GM12878 (cell line): Measurements from ENCODE around the gene PC. TPM values are rescaled to one million over a fixed set of nuclear protein-coding genes. Genes with fewer than 3 reads are reported as not detected.

ENCODE experiments used
- ATAC-seq: fragments of 200-7000 bp; cut with Tn5 transposase; 3 replicates; pipeline ENCODE4 v1.9.1; 2020; ENCODE audit warnings: mild to moderate bottlenecking, moderate library complexity
- BruUV-seq: library from RNA; stranded (reverse); fragments of 400-500 nt; replicated peaks from 2 replicates; lab custom pipeline; 2021; lab: Mats Ljungman, UMichigan
- CTCF ChIA-PET: fragments of 300-600 bp; sonication (Branson Sonifier 250); formaldehyde crosslinking; extraction: SDS; loops from one replicate; lab custom pipeline; 2021; ENCODE audit warnings: inconsistent platforms; lab: Yijun Ruan, JAX
- POLR2A ChIA-PET: fragments of 350-600 bp; formaldehyde crosslinking; extraction: SDS; loops from one replicate; lab custom pipeline; 2021; ENCODE audit warnings: inconsistent platforms; lab: Charles Lee
- RAD21 ChIA-PET: fragments of 300-600 bp; sonication (Branson Sonifier 250); formaldehyde crosslinking; loops from one replicate; lab custom pipeline; 2023; ENCODE audit warnings: antibody characterized with exemption; ENCODE audit not compliant: unreplicated experiment; lab: Charles Lee
- SMC1A ChIA-PET: fragments of 300-600 bp; sonication (Branson Sonifier 250); formaldehyde crosslinking; loops from one replicate; lab custom pipeline; 2023; ENCODE audit not compliant: unreplicated experiment, uncharacterized antibody; lab: Charles Lee
- DNase-seq: peaks from one replicate; pipeline ENCODE4 v3.0.0-alpha.2; 2011; ENCODE audit warnings: low read depth, low spot score
- FAIRE-seq: peaks from 3 replicates; lab custom pipeline; 2011; peaks lifted over from hg19 to GRCh38; lab: Jason Lieb, UNC
- H2AFZ ChIP-seq: 2 replicates; pipeline ENCODE4 v1.6.0; 2011; ENCODE audit warnings: low read depth, low read length, control low read depth; ENCODE audit not compliant: control insufficient read depth
- H3K27ac ChIP-seq: 2 replicates; pipeline ENCODE4 v1.5.1; 2011; ENCODE audit warnings: control low read depth; ENCODE audit not compliant: control insufficient read depth, insufficient read depth
- H3K27me3 ChIP-seq, 2 experiments: replicated peaks in 1 of 2; 2 replicates each; pipeline versions ENCODE4 v1.6.0 to v1.6.1; 2011; ENCODE audit warnings: low read length in 1 of 2; ENCODE audit not compliant: control insufficient read depth in 2 of 2, insufficient read depth in 2 of 2
- H3K36me3 ChIP-seq, 2 experiments: 2 replicates each; pipeline ENCODE4 v1.5.1; 2011; ENCODE audit warnings: low read length in 1 of 2; ENCODE audit not compliant: control insufficient read depth in 2 of 2, insufficient read depth in 2 of 2
- H3K4me1 ChIP-seq: 2 replicates; pipeline ENCODE4 v1.6.1; 2011; ENCODE audit warnings: mild to moderate bottlenecking, low read length, moderate library complexity, mixed read lengths; ENCODE audit not compliant: control insufficient read depth, insufficient read depth
- H3K4me2 ChIP-seq: 2 replicates; pipeline ENCODE4 v1.6.0; 2011; ENCODE audit warnings: control low read depth; ENCODE audit not compliant: control insufficient read depth, insufficient read depth
- H3K4me3 ChIP-seq: fragments of 200-600 bp; sonication (generic); 2 replicates; pipeline ENCODE4 v1.5.1; 2016
- H3K79me2 ChIP-seq: 2 replicates; pipeline ENCODE4 v1.6.0; 2011; ENCODE audit warnings: low read length; ENCODE audit not compliant: control insufficient read depth, insufficient read depth
- H3K9ac ChIP-seq: 2 replicates; pipeline ENCODE4 v1.8.0; 2011; ENCODE audit warnings: low read length, control low read depth, mixed read lengths; ENCODE audit not compliant: control insufficient read depth, insufficient read depth
- H3K9me3 ChIP-seq: replicated peaks from 3 replicates; pipeline ENCODE4 v1.5.1; 2011; ENCODE audit warnings: mild to moderate bottlenecking, low read length; ENCODE audit not compliant: control insufficient read depth, insufficient read depth
- H4K20me1 ChIP-seq: 2 replicates; pipeline ENCODE4 v1.6.0; 2011; ENCODE audit not compliant: control insufficient read depth, insufficient read depth
- EED ChIP-seq: sonication (generic); IDR thresholded peaks from 2 replicates; pipeline ENCODE4 v1.6.1; 2016; ENCODE audit warnings: antibody characterized with exemption, low read depth
- EZH2 ChIP-seq: IDR thresholded peaks from 2 replicates; pipeline ENCODE4 v1.6.1; 2012; ENCODE audit warnings: low read depth, mild to moderate bottlenecking, control low read depth, inconsistent platforms, low read length, borderline replicate concordance; ENCODE audit not compliant: control insufficient read depth
- HDGF ChIP-seq: fragments of 450-650 bp; IDR thresholded peaks from 2 replicates; pipeline ENCODE4 v1.6.1; 2016; ENCODE audit warnings: antibody characterized with exemption
- IKZF1 ChIP-seq: fragments of 450-650 bp; conservative IDR thresholded peaks from 2 replicates; pipeline ENCODE4 v1.6.1; 2017; ENCODE audit warnings: antibody characterized with exemption, mild to moderate bottlenecking
- MTA3 ChIP-seq: IDR thresholded peaks from 2 replicates; pipeline ENCODE4 v1.6.1; 2012; ENCODE audit warnings: low read length, inconsistent platforms, borderline replicate concordance
- RBBP5 ChIP-seq: fragments of 200-600 bp; sonication (generic); conservative IDR thresholded peaks from 2 replicates; pipeline ENCODE4 v1.6.1; 2016
- RCOR1 ChIP-seq: conservative IDR thresholded peaks from 2 replicates; pipeline ENCODE4 v1.6.1; 2012; ENCODE audit warnings: low read depth, low read length, improper control_type of control experiment
- ZBTB4 ChIP-seq: fragments of 450-650 bp; formaldehyde crosslinking; IDR thresholded peaks from 2 replicates; pipeline ENCODE4 v1.4.0; 2022; ENCODE audit warnings: mild to moderate bottlenecking, moderate library complexity
- ZBTB40 ChIP-seq: fragments of 450-650 bp; IDR thresholded peaks from 2 replicates; pipeline ENCODE4 v1.6.1; 2016; ENCODE audit warnings: mild to moderate bottlenecking, moderate library complexity, borderline replicate concordance
- WGBS: methylation state at CpG from one replicate; pipeline ENCODE4 v1.1.6; 2016; ENCODE audit warnings: low lambda C conversion rate; ENCODE audit not compliant: insufficient replicate concordance, insufficient coverage; ENCODE audit errors: missing lambda C conversion rate; 5-methylcytosine and 5-hydroxymethylcytosine counted together
- in situ Hi-C: fragments of 300-500 bp; cut with MboI; formaldehyde crosslinking; loops from 9 replicates; pipeline ENCODE4 v1.14.3; 2018; ENCODE audit warnings: mixed read lengths
- intact Hi-C: fragments of 100-400 bp; cut with micrococcal nuclease; formaldehyde crosslinking; loops from one replicate; pipeline ENCODE4 v1.14.2; 2022; ENCODE audit not compliant: unreplicated experiment
- polyA plus RNA-seq, 11 experiments: library from polyadenylated mRNA; depleted of rRNA in 4 of 11; unstranded in 6 of 11; stranded (reverse) in 5 of 11; fragments of >200 nt; fragmentation: Nextera tagmentation in 4 of 11; fragmentation: Illumina TruSeq in 1 of 11; extraction: Ambion mirVana in 4 of 11; extraction: Trizol in 1 of 11; gene quantifications; 1 replicate in 1 of 11; 2 replicates in 10 of 11; pipeline versions ENCODE4 v1.2.1 to v1.2.3, GENCODE V29; 2011 to 2016; ENCODE audit warnings: inconsistent platforms in 2 of 11, missing spikeins in 2 of 11, low read depth in 1 of 11
- total RNA-seq, 4 experiments: library from RNA; depleted of rRNA in 3 of 4; stranded (reverse); fragments of >200 nt in 3 of 4; fragmentation: Illumina TruSeq in 1 of 4; extraction: Trizol in 1 of 4; gene quantifications; 2 replicates each; pipeline versions ENCODE4 v1.2.1 to v1.2.3, GENCODE V29; 2013 to 2021

PC gene
- total and polyA plus RNA-seq, 10 of the 15 experiments (the other 5 are each of a cell fraction or from before 2014, with no cell fraction given), result 0.22 to 10.3 (median 4.5) TPM

- in situ Hi-C loops, result no loop called here
- H3K27me3 ChIP-seq, result no peaks in the 10 kb centered on the region
- TF ChIP-seq IKZF1, result no peak
- no peak for TF ChIP-seq HDGF
- no peak for TF ChIP-seq MTA3
- no peak for TF ChIP-seq EED
- TF ChIP-seq, all 136 proteins: peak for 0
- BruUV-seq, result no TSS peak
- Histone ChIP-seq H3K36me3 (no peaks in the 10 kb centered on the region), H3K9ac (no peak overlapping the region), H3K4me3 (no peak overlapping the region), H3K9me3 (no peaks in the 10 kb centered on the region), H3K4me1 (peaks cover 11% of the 10 kb centered on the region), H3K27ac (no peak overlapping the region), H3K4me2 (no peak overlapping the region), H3K79me2 (no peaks in the 10 kb centered on the region), H4K20me1 (no peaks in the 10 kb centered on the region), H2AFZ (no peak overlapping the region)
- DNase-seq (no peak), ATAC-seq (no peak), FAIRE-seq (no peak)
- CTCF ChIA-PET, result interaction anchor here (0.7 to 1.0 kb wide), 3 partner anchors 37 to 715 kb away, joined by 3 read pairs; no protein-coding TSS in a partner anchor
- RAD21 ChIA-PET, result no interaction called here
- POLR2A ChIA-PET, result no interaction called here
- 73% methylated on average over 39 of the region's 39 CpGs for WGBS
- SMC1A ChIA-PET, result no interaction called here
- intact Hi-C loops, result no loop called here
These were observed 87.3 kb downstream of the PC start for GRCh38 chr11:66870616-66871520.

GRCh38 chr11:66870131-66870530, 88.1 kb downstream of the PC start:
- ChIA-PET CTCF (interaction anchor here (0.7 to 1.2 kb wide), 3 partner anchors 27 to 460 kb away, joined by 3 read pairs; partner anchors contain the start of gene RCE1), POLR2A (no interaction called here), SMC1A (no interaction called here), RAD21 (no interaction called here)
- 84% methylated on average over 16 of the region's 16 CpGs for WGBS
- intact Hi-C loops, result no loop called here
- Histone ChIP-seq H3K79me2 (no peaks in the 10 kb centered on the region), H3K27ac (no peak overlapping the region), H2AFZ (no peak overlapping the region), H3K4me2 (no peak overlapping the region), H3K9ac (no peak overlapping the region), H3K27me3 (no peaks in the 10 kb centered on the region), H3K4me1 (peaks cover 11% of the 10 kb centered on the region), H3K4me3 (no peak overlapping the region), H3K9me3 (no peaks in the 10 kb centered on the region), H3K36me3 (no peaks in the 10 kb centered on the region), H4K20me1 (no peaks in the 10 kb centered on the region)
- FAIRE-seq (no peak), ATAC-seq (no peak), DNase-seq (no peak)
- no TSS peak for BruUV-seq
- in situ Hi-C loops, result no loop called here
- TF ChIP-seq ZBTB40, result no peak
- TF ChIP-seq RCOR1, result no peak
- no peak for TF ChIP-seq EZH2
- no peak for TF ChIP-seq ZBTB4
- TF ChIP-seq RBBP5, result no peak
